H1 (cell line): ENCODE results near the gene SLC41A1. TPM values are rescaled to one million over a fixed set of nuclear protein-coding genes. Genes with fewer than 3 reads are reported as not detected.

Source experiments
- CHD7 ChIP-seq: fragments of 300-600 bp; sonication (generic); IDR thresholded peaks from 2 replicates; pipeline ENCODE4 v1.7.1; 2012; ENCODE audit warnings: low read length, moderate library complexity, mild to moderate bottlenecking, inconsistent platforms; ENCODE audit not compliant: insufficient replicate concordance
- GTF2F1 ChIP-seq: IDR thresholded peaks from 2 replicates; pipeline ENCODE4 v1.6.1; 2012; ENCODE audit warnings: low read depth, low read length, improper control_type of control experiment, borderline replicate concordance
- HDAC2 ChIP-seq, 2 experiments: fragments of 300-600 bp in 1 of 2; sonication (generic) in 1 of 2; IDR thresholded peaks; 2 replicates each; pipeline ENCODE4 v1.6.1; 2011 to 2012; ENCODE audit warnings: low read depth in 2 of 2, low read length in 2 of 2, mild to moderate bottlenecking in 2 of 2, moderate library complexity in 2 of 2, borderline replicate concordance in 1 of 2, inconsistent platforms in 1 of 2
- NRF1 ChIP-seq: IDR thresholded peaks from 2 replicates; pipeline ENCODE4 v1.6.1; 2011; ENCODE audit warnings: mild to moderate bottlenecking, low read depth, low read length, improper control_type of control experiment
- RXRA ChIP-seq: IDR thresholded peaks from 2 replicates; pipeline ENCODE4 v1.6.1; 2011; ENCODE audit warnings: low read depth, mild to moderate bottlenecking, low read length, moderate library complexity; ENCODE audit not compliant: insufficient read depth
- SIN3A ChIP-seq, 2 experiments: IDR thresholded peaks in 1 of 2; conservative IDR thresholded peaks in 1 of 2; 2 replicates each; pipeline ENCODE4 v1.6.1; 2011 to 2012; ENCODE audit warnings: low read length in 2 of 2, improper control_type of control experiment in 1 of 2, low read depth in 1 of 2, mild to moderate bottlenecking in 1 of 2
- SP1 ChIP-seq: IDR thresholded peaks from 2 replicates; pipeline ENCODE4 v1.6.1; 2011; ENCODE audit warnings: low read depth, low read length
- SUZ12 ChIP-seq: fragments of 200-600 bp; sonication (generic); IDR thresholded peaks from 2 replicates; pipeline ENCODE4 v1.6.1; 2012; ENCODE audit warnings: mild to moderate bottlenecking, inconsistent platforms, low read length, moderate library complexity, mixed read lengths
- TAF1 ChIP-seq: IDR thresholded peaks from 2 replicates; pipeline ENCODE4 v1.6.1; 2011; ENCODE audit warnings: mild to moderate bottlenecking, low read depth, low read length
- YY1 ChIP-seq: IDR thresholded peaks from 2 replicates; pipeline ENCODE4 v1.6.1; 2011; ENCODE audit warnings: low read depth, mild to moderate bottlenecking, low read length
- polyA plus RNA-seq, 7 experiments: library from polyadenylated mRNA; depleted of rRNA in 3 of 7; stranded (reverse) in 5 of 7; unstranded in 2 of 7; fragments of >200 nt in 5 of 7; fragments of 200-250 nt in 2 of 7; gene quantifications; 1 replicate in 5 of 7; 2 replicates in 1 of 7; 4 replicates in 1 of 7; pipeline versions ENCODE4 v1.2.1 to v1.2.3, GENCODE V29; 2011 to 2013; ENCODE audit warnings: missing spikeins in 2 of 7, mixed read lengths in 2 of 7
- total RNA-seq: library from RNA; stranded (reverse); fragmentation: NEBNext Ultra II Directional; extraction: Animal tissue kit (Norgen Biotek cat#: 25700); gene quantifications from 2 replicates; pipeline ENCODE4 v1.2.1, GENCODE V29; 2021

SLC41A1 gene
- total and polyA plus RNA-seq, 2 of the 8 experiments (the other 6 are each of a cell fraction or from before 2014, with no cell fraction given): 41.2 to 42.3 TPM

GRCh38 chr1:205775015-205775716 lies 37.8 kb downstream of the SLC41A1 start, which contains the start of gene RAB29 (continued):
- no peak for TF ChIP-seq CHD7
- TF ChIP-seq NRF1: no peak
- peak; percentile 74; the same call in 1 of the 2 replicates for TF ChIP-seq TAF1
- TF ChIP-seq HDAC2 (IDR thresholded peaks at IDR 0.05; ENCODE audit: borderline replicate concordance in 1 of 2, low read depth in 2 of 2, low read length in 2 of 2): peak in 1 of 2 experiments; percentile 37; a peak in 1 of 4 replicates
- TF ChIP-seq RXRA: no peak
- no peak for TF ChIP-seq SUZ12
- TF ChIP-seq SP1: no peak
- TF ChIP-seq YY1: no peak
- TF ChIP-seq SIN3A (conservative IDR thresholded peaks at IDR 0.05 in 1 of 2, IDR thresholded peaks at IDR 0.05 in 1 of 2; ENCODE audit: low read depth in 1 of 2, low read length in 2 of 2): peak in 1 of 2 experiments; percentile 85; a peak in 1 of 4 replicates
- TF ChIP-seq GTF2F1: no peak
